Duodenal mucosa (tissue), 2 donors: ENCODE data around the gene TRUB1.
"Not testable (repeated sequence)": the region's sequence is repeated elsewhere in the genome, so short reads cannot be mapped to it uniquely, and the experiment has no call there.

Source experiments
- H3K27ac ChIP-seq: one replicate; pipeline ENCODE4 v1.7.0; 2013; ENCODE audit warnings: low read depth, low read length
- H3K27me3 ChIP-seq, 2 donors: one replicate each; pipeline ENCODE4 v1.7.0; 2013; ENCODE audit warnings: low read length in 2 of 2, control low read depth in 1 of 2; ENCODE audit not compliant: insufficient read depth in 2 of 2, control insufficient read depth in 1 of 2
- H3K36me3 ChIP-seq, 2 donors: one replicate each; pipeline ENCODE4 v1.7.0; 2013; ENCODE audit warnings: low read length in 2 of 2, control low read depth in 1 of 2; ENCODE audit not compliant: insufficient read depth in 2 of 2, control insufficient read depth in 1 of 2
- H3K4me1 ChIP-seq, 2 donors: one replicate each; pipeline ENCODE4 v1.7.0; 2013; ENCODE audit warnings: low read length in 2 of 2, control low read depth in 1 of 2; ENCODE audit not compliant: insufficient read depth in 2 of 2, control insufficient read depth in 1 of 2
- H3K4me3 ChIP-seq, 2 donors: one replicate each; pipeline ENCODE4 v1.7.0; 2013; ENCODE audit warnings: low read length in 2 of 2, low read depth in 1 of 2
- H3K9ac ChIP-seq, 2 donors: one replicate each; pipeline ENCODE4 v1.7.0; 2013; ENCODE audit warnings: low read length in 2 of 2, low read depth in 1 of 2
- H3K9me3 ChIP-seq, 2 donors: one replicate each; pipeline ENCODE4 v1.7.0; 2013; ENCODE audit warnings: low read length in 2 of 2, control low read depth in 1 of 2; ENCODE audit not compliant: control insufficient read depth in 1 of 2

The TRUB1 gene

DNA sequence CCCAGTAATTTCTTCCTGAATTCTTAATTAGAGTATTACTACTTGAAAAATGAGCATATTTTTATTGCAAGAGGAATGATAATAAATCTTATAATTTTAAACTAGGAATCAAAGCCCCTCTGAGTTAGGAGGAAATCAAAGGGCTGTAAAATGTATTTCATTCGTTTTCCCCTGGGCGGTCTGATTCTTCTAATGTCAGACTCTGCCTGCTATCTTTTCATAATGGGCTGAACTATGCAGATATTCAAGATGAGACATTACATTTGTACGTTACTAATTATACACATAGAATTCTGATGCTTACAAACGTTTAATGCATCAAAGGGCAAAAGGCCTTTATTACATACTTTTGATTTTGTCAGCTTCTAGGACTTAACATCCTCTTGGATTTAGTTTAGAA, 16.0 kb upstream of the TRUB1 start:
- Histone ChIP-seq H3K4me1 (peaks cover 0 to 6% of the 10 kb centered on the region in 2 donors), H3K9ac (no peak overlapping the region), H3K27me3 (no peaks in the 10 kb centered on the region), H3K27ac (no peak overlapping the region), H3K4me3 (no peak overlapping the region), H3K36me3 (no peaks in the 10 kb centered on the region), H3K9me3 (no peaks in the 10 kb centered on the region)

DNA sequence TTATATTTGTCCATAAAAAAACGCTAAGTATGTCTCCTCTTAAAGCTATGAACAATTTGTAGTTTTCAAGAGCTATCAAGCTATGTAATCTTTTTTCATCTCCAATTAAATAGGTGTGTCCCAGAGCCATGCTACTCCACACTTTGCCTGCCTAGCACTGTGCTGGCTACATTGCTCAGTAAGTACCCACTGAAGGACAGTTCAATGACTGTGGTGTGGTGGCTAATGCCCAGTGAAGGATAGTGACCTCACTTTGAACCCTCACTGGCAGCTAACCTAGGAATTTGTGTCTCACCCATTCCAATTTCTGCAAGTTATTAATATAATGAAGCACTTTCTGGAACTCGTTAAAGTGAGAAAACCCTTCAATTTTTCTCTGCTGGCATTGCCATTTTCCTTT, 14.4 kb upstream of the TRUB1 start:
- Histone ChIP-seq H3K4me1 (peaks cover 0 to 6% of the 10 kb centered on the region in 2 donors), H3K9ac (no peak overlapping the region), H3K27ac (no peak overlapping the region), H3K27me3 (no peaks in the 10 kb centered on the region), H3K36me3 (no peaks in the 10 kb centered on the region), H3K4me3 (no peak overlapping the region), H3K9me3 (no peaks in the 10 kb centered on the region)

DNA sequence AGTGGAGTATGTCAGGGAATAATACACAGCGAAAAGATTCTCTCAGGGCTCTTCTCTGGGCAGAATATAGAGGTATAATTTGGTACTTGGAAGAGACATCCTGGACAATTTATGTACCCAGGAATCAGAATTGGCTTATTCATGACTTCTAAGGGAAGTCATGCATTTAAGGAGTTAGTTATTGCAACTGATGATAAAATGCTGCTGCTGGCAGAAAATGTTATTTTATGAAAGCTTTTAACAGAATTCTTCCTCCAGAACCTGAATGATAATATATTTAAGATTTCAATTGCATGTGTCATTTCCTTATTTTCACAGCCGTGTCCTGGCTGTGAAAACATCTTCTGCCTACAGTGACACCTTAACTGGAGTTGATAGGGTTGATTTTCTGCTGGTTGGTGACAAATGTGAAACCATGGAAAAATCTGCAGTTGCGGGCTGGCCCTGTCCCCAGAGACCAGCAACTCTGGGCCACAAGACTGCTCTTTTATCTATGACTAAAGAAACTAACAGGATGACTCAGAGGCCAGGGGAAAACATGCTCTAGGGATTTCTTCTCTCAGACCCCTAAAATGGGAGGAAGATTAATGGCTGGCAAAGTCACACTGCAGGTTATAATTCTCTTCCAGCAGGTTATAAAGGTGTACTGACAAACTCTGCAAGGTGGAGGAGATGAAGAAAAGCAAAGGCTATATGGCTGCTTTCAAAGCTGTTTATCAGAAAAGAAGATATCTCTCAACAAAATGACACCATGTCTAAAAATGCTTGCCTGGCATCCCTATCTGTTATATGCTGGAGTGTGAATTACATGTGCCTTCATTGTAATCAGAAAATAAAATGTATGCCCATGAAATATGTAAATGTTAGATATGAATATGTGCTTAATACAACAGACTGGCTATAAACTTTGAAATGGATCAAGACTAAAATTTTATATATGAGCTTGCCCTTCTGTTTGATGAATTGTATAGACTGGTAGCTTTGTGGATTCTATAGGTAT, 12.1 kb upstream of the TRUB1 start:
- H3K27me3 ChIP-seq: no peaks in the 10 kb centered on the region
- H3K9ac ChIP-seq: no peak overlapping the region
- H3K4me3 ChIP-seq: no peak overlapping the region
- H3K4me1 ChIP-seq: peaks cover 0 to 6% of the 10 kb centered on the region in 2 donors
- no peak overlapping the region for H3K27ac ChIP-seq
- H3K36me3 ChIP-seq: no peaks in the 10 kb centered on the region
- no peaks in the 10 kb centered on the region for H3K9me3 ChIP-seq

DNA sequence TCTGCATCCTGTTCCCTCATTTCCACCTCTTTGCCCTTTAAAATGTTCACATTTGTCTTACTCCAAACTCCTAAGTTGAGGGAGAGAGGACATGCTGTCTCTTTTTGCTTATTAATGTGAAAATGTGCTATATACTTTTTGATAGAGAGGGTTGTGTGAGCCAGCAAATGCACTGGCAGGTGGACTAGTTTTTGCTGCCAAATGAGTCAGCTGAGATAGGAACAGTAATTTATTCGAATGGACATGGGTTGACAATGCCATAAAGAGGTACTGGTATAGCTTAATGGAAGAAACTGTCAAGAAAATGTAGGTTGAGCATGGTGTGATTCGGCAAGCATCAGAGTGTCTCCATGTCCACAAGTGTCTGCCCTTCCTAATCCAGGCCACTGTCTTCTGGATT, 9.2 kb upstream of the TRUB1 start:
- H3K4me1 ChIP-seq: no peaks in the 10 kb centered on the region

DNA sequence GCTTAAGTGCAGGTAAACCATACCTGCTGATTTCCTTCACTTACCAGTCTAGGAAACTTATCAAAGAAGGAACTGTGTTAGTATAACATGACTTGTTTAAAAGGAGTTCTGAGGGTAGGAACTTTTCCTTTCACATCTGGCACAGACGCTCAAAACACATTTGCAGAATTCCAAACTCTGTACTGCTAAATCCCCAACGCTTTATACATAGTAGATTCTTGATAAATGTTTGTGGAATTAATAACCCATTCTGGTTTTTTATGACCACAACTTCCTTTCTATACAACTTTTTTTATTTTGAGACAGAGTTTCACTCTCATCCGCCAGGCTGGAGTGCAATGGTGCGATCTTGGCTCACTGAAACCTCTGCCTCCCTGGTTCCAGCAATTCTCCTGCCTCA, 7.7 kb upstream of the TRUB1 start:
- peaks cover 0 to 2% of the 10 kb centered on the region in 2 donors for H3K9me3 ChIP-seq
- no peaks in the 10 kb centered on the region for H3K4me1 ChIP-seq
- H3K9ac ChIP-seq: no peak overlapping the region
- H3K27ac ChIP-seq: no peak overlapping the region
- H3K27me3 ChIP-seq: no peaks in the 10 kb centered on the region
- H3K36me3 ChIP-seq: no peaks in the 10 kb centered on the region
- H3K4me3 ChIP-seq: no peak overlapping the region

More for the DNA sequence above, 9.2 kb upstream of the TRUB1 start:
- Histone ChIP-seq H3K36me3 (no peaks in the 10 kb centered on the region), H3K27ac (no peak overlapping the region), H3K27me3 (no peaks in the 10 kb centered on the region), H3K9me3 (peaks cover 0 to 2% of the 10 kb centered on the region in 2 donors), H3K4me3 (no peak overlapping the region), H3K9ac (no peak overlapping the region)

DNA sequence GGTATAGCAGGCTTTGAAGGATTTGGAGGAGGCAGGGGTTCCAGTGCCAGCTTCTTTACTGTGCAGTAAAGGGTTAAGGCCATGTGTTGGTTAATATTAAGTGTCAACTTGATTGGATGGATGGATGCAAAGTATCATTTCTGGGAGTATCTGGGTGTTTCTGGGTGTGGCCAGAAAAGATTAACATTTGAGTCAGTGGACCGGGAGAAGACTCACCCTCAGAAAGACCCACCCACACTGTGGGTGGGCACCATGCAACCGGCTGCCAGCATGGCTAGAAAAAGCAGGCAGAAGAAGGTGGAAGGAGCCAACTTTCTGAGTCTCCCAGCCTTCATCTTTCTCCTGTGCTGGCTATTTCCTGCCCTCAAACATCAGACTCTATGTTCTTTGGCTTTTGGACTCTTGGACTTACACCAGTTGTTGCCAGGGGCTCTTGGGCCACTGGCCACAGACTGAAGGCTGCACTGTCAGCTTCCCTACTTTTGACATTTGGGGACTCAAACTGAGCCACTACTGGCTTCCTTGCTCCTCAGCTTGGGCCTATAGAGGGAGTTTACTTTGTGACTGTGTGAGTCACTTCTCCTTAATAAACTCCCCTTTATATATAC, 6.8 kb upstream of the TRUB1 start:
- Histone ChIP-seq H3K27ac (no peak overlapping the region), H3K4me3 (no peak overlapping the region), H3K9me3 (peaks cover 0 to 2% of the 10 kb centered on the region in 2 donors), H3K4me1 (no peaks in the 10 kb centered on the region), H3K27me3 (no peaks in the 10 kb centered on the region), H3K9ac (no peak overlapping the region), H3K36me3 (no peaks in the 10 kb centered on the region)

DNA sequence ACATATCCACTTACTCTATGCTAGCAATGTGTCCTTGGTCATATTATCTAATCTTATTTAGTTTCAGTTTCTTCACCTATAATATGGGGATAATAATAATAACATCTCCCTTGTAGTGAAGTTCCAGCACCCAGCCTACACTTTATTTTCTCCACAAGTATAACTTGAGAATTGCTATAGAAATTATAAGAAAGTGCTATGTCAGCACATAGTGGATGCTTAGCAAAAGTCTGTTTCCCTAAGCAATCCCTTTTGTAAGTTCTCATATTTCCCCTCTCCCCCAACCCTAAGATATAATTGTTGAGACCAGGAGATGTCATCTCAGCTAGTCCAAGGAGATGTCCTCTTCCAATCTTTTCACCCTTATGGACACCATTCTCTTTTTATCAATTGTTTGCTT, 5.8 kb upstream of the TRUB1 start:
- Histone ChIP-seq H3K4me1 (no peaks in the 10 kb centered on the region), H3K9ac (no peak overlapping the region), H3K36me3 (no peaks in the 10 kb centered on the region), H3K27ac (no peak overlapping the region), H3K4me3 (no peak overlapping the region), H3K27me3 (no peaks in the 10 kb centered on the region), H3K9me3 (peaks cover 0 to 2% of the 10 kb centered on the region in 2 donors)

DNA sequence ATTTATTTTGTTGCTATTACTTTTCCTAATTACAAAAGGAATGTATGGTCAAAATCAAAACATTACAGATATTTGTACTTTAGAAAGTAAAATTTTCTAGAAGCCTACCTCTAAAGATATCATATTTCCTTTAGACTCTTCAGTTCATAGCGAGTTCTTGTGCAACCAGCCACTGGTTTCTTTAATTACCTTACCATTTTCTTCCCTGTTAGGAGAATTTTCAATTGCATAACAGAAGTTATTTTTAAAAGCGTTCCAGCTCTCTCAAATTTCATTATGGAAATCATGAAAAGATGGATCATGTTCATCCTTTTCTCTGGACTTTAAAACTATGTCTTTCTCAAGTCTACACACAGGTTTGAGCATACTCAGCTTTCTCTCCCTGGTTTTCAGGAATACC, 5.0 kb upstream of the TRUB1 start:
- no peak overlapping the region for H3K4me3 ChIP-seq
- H3K9ac ChIP-seq: no peak overlapping the region

DNA sequence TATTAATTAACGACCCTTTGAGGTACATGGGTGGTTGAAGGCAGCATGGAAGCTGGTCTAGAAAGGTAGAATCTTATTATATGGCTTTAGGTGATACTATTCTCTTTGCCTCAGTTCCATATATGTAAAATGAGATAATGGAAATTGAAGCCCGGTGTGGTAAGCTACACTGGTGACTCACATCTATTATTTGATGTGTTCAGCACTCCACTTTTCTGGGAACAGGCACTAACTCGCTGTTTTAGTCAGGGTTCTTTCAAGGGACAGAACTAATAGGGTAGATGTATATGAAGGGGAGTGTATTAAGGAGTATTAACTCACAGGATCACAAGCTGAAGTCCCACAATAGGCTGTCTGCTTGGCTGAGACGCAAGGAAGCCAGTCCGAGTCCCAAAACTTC, 4.4 kb upstream of the TRUB1 start:
- Histone ChIP-seq H3K9me3 (peaks cover 0 to 2% of the 10 kb centered on the region in 2 donors), H3K27ac (no peak overlapping the region)

More for the DNA sequence above, 5.0 kb upstream of the TRUB1 start:
- Histone ChIP-seq H3K27me3 (no peaks in the 10 kb centered on the region), H3K27ac (no peak overlapping the region), H3K4me1 (no peaks in the 10 kb centered on the region), H3K36me3 (no peaks in the 10 kb centered on the region), H3K9me3 (peaks cover 0 to 2% of the 10 kb centered on the region in 2 donors)

DNA sequence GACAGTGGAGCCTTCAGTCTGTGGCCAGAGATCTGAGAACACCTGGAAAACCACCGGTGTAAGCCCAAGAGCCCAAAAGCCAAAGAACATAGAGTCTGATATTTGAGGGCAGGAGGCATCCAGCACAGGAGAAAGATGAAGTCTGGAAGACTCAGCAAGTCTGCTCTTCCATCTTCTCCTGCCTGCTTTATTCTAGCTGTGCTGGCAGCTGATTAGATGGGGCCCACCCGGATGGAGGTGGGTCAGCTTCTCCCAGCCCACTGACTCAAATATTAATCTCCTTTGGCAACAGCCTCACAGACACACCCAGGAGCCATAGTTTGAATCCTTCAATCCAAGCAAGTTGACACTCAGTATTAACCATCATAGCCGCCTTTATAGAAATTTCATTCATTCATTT, 4.0 kb upstream of the TRUB1 start:
- H3K9ac ChIP-seq, H3K27me3 ChIP-seq, H3K27ac ChIP-seq: not testable (repeated sequence)

More for the DNA sequence above, 4.4 kb upstream of the TRUB1 start:
- H3K36me3 ChIP-seq: no peaks in the 10 kb centered on the region
- peaks cover 0 to 1% of the 10 kb centered on the region in 2 donors for H3K4me1 ChIP-seq
- no peaks in the 10 kb centered on the region for H3K27me3 ChIP-seq
- H3K4me3 ChIP-seq: no peak overlapping the region
- H3K9ac ChIP-seq: no peak overlapping the region

More for the DNA sequence above, 4.0 kb upstream of the TRUB1 start:
- H3K36me3 ChIP-seq, H3K9me3 ChIP-seq, H3K4me1 ChIP-seq, H3K4me3 ChIP-seq: not testable (repeated sequence)
